ENCODE data around the gene DQX1.
A peak's percentile ranks its signal among the peaks of the same experiment; 100 is the strongest.

DQX1 gene

DNA sequence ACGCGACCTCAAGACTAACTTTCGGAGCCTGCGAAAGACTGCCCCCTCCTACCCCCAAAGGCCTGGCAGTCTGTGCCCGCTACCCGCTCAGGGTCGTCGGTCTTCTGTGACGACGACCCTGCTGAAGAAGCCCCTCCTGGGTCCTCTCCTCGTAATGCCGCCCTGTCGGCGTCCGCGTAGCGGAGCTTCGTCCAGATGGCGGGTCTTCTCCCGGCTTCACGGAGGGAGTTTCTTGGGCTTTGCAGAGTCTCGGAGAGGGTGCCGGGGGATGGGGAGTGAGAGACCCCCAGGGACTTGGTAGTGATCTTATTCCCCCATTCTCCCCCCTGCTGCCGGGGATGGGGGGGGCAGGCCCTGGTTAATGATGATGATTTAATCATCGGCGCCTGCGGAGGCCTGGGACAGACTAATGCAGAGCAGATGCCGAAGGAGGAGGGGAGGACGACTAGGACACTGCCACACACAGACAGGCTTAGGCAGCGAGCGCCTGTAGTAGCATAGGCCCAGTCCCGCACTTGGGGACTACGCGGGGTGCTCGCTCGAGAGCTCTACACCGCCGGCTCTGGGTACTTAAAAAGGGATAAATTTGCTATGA lies 18.0 kb downstream of the DQX1 start:
- DNase-seq, result no peak

DNA sequence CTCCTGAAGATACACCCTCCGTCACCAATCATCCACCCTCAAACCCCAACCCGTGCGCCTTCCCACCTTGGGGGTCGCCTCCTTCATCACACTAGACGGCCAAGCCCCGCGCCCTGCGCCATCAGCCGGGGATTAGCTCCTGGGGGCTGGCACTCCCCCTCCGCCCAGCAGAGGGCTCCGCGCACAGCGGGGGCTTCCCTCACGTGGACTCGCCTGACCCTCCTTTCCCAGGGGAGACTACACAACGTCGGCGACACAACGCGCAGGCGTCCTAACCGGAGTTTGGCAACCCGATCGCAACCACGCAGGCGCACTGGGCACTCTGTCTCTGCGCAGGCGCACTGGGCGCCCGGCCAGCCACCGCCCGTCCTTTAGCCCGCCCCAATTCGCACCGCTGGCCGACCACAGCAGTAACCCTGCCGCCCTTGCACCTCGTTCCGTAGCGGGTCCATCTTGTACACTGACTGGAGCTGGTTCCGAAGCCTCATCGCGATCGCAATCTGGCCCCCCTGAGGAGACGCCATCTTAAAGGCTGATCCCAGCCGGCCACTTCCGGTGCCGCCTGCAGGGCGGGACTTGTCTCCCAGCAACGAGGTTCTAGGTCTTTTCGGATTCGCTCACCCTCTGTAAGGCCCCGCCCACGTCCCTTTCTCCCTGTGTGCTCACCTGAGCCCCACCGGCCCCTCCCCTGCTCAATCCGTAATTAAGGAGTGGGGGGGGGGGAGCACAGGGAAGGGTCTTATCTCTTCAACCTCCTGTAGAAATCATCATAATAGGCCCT lies 18.7 kb downstream of the DQX1 start, which contains the start of gene PCGF1:
PCGF1 (minus strand) TSS at position 551 of the 781 bp plus-strand sequence; CDS start at position 524, 27 bp downstream.
- peak; percentile 100 for DNase-seq

DNA sequence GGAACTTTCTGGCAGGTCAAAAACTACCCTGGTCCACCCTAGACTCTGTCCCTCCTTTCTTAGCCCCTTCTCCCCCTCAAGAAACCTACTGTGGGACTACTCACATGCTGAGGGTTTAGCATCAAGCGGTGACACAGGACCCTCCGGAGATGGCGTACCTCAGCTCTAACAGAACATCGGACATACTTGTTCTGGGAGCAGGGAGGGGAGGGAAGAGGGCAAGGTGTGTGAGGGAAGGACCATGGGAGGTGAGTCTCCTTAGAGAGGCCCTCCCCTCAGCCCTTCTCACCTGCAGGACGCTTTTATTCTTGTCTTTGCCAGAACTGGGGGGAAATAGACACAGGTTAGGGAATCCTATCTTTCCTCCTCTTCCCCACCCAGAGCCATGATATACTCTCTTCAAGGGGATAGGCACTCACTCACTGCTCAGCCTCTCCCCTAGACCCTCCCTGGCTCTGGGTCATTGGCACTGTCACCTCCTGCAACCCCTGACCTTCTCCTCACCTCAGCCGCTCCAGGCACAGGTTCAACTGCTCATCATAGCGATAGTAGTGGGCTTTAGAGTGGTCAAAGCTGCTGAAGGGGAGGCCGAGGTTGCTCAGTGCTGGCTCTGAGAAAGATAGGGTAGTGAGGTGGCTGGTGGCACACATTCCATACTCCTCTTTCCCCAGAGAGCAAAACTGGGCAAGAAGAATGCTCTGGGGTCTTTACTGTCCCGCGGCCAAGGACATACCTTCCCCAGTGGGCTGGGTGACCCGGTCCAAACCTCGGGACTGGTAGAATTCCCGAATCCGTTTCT lies 20.4 kb downstream of the DQX1 start:
- DNase-seq, result no peak

DNA sequence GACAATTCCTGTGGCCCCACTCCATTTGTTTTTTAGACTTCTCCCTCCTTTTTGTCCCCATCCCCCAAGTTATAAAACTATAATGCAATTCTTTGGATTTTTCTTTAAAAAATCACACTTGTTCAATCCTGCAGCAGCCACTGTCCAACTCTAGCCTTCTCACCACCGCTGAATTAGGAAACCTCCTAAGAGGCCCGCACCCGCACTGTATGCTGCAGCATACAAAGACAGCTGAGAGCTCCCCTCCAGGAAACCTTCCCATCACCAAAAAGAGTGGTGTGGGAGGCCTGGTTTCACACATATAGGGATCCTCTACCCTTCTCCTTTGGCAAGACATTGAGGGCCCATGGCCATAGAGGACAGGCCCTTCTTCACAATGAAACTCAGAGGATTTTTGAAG lies 21.4 kb downstream of the DQX1 start:
- DNase-seq, result no peak

DNA sequence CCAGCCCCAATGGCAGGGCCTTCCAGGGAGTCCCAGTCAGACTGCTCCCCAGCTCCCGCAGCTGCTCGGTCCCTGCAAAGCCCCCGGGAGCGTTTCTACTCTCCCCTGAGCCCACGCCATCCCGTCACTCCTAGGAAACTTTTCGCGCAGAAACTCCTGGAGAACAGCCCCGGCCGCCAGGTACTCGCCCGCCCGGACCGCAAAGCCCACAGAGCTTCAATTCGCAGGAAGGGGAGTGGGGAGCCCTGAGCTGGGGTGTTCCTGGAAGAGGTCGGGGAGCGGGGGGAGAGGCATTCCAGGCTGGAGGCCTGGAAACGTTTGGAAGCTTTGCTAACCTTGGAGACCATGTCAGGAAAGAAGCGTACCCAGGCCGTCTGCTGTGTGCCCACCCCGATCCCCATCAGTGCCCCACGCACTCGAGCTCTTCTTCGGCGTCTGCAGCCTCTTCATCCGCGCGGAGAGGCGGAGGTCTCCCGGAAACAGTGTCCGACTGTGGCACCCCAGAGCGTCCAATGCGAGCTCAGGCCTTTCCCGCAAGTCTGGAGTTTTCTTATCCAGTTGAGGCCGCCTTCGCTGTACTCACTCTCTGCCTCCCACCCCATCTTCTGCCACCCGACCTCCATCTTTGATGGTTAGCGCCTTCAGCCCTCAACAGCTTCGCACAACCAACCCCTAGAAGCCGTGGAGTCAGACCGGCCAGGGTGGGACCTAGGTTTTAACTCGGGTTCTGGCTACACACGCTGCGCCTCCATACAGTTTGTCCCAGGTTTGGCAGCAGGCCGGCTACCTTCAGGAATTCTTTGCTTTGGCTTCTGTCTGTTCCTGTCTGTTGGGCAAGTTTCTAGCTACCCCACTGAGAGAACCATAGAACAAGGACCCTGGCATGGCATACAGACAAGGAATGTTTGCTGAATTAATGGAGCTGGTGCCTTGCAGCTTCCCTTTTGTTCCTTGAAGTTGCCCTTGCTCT lies 22.2 kb downstream of the DQX1 start:
- DNase-seq, result peak; percentile 16

DNA sequence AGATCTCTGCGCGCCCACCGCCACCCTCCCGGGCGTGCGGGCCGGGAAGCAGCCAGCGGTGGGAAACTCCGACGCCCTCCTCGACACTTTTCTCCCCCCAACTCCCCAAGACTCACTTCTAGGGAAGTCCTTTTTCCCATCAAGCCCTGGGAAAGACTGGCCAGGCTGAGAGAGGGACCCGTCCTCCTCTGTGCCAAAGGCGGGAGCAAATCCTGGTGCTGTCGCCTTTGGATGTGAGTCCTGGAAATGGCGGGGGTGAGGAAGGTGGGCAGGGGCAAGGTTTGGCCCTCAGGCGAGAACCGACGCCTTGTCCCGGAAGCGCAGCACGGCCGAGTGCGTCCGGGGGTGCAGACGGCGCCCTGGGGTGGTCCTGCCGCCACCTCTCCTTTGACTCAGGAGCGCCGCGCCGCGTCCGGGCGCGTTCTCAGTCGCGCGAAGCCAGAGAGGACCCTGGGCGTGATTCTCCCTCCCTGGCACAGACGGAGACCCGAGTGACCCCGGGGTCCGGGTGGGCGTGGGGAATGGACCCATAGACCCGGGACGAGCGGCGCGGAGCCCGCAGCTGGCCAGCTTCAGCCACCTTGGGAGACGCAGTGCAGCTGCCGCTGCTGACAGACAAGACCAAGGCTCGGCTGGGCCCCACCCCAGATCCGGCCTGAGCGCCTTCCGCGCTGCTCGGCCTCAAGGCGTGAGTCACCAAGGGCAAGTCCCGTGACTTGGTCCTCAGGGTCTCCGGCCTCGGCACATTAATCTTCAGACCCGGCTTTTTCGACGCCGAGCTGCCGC lies 23.1 kb downstream of the DQX1 start:
- peak; percentile 75 for DNase-seq

DNA sequence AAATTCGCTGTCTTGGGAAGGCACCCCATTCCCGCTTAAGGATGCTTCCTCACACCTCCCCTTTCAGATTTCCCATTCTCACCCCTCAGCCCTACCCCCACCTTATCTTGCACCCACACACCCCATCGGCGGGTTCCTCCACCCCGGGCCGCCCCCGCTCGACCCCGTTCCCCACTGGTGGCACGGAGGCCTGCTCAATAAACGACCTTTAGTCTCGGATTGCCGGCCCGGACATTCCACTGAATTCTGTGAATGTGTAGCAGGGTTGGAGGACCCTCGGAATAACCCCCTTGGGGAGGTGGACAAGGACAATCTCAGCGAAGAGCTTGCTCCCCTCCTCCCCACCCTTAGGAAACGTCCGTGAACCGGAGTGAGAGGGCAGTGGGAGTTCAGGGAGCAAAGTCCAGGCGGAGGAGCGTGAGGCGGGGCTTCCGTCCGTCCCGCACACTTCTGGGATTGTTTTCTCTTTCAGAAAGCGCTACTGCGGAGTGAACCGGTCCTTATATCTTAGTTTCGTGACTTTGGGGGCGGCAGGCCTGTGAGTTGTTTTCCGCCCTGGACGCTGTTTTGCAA lies 23.8 kb downstream of the DQX1 start:
- DNase-seq, result peak; percentile 54

DNA sequence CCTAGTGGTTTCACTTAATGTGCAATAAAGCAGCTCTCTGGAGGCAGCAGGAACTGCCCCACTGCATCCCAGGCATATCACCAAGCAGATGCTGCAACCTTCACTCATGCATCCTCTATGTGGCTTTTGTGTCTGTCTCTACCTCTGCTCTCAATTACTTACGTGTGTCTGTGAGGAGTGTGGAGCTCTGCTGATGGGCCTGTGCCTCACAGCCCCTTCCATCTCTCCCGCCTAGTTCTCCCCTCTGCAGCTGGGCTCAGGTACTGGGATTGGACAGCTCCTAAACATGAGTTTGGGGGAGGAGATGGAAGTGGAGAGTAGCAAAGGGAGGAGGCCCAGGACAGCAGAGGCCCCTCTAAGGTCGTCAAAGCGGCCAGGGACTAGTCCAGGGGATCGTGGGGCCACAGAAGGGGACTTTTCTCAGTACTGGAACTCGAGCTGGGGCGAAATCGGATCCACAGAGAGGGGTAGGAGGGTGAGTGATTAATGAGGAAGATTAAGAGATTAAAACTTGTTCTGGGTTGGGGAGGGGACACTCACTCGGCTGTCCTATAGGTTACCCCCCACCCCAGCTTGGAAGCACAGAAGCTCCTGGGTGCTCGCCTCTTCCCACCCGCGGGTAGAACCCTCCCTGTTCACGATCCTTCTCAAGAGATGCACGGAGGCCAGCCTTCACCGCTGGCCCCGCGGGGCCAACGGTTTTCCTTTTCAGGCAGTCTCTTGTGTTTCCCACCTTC lies 24.5 kb downstream of the DQX1 start:
- DNase-seq, result peak; percentile 37

DNA sequence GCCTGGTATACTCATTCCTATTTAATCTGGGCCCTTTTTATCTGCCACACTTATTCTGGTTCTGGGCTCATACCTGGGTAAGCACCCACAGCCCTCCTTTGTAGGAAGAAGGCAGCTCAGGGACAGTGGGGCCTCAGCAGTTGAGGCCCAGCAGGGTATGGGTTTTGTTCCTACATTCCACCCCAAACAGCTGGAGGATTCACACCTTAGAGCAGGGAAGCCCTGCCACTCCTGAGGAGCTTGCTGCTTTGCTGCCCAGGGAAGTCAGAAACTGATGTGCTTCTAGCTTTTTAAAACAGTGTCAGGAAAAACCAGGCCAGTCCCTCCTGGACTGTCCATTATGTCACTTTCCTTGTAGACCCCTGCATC lies 25.5 kb downstream of the DQX1 start:
- peak; percentile 16 for DNase-seq

DNA sequence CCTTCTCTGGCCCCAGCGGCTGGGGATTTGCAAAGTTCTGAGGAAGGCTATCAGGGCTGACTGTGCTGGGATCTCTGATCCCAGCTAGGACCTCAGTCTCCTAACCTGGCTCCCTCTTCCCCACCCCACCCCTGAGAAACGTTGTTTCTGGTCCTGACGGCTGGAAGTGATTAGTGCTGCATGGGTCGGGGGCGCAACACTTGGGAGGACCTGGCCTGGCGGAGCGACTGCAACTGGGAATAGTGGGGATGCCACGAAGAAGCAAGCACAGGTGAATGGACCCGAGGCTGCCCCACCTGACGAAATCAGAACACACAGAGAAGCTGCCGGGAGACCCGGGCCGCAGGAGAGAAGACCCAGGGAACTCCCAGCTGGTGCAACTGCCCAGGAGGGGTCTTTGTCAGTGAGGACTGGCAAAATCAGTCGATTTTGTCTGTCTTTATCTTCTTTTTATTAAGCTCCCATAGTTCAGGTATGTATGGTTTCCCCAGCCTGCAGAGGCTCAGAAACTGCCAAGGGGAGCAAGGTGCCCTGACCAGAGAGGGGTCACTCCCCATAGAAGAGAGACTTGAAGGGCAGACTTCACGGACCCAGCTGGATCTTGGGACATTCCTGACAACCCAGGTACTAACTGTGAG lies 26.0 kb downstream of the DQX1 start:
- DNase-seq, result no peak

DNA sequence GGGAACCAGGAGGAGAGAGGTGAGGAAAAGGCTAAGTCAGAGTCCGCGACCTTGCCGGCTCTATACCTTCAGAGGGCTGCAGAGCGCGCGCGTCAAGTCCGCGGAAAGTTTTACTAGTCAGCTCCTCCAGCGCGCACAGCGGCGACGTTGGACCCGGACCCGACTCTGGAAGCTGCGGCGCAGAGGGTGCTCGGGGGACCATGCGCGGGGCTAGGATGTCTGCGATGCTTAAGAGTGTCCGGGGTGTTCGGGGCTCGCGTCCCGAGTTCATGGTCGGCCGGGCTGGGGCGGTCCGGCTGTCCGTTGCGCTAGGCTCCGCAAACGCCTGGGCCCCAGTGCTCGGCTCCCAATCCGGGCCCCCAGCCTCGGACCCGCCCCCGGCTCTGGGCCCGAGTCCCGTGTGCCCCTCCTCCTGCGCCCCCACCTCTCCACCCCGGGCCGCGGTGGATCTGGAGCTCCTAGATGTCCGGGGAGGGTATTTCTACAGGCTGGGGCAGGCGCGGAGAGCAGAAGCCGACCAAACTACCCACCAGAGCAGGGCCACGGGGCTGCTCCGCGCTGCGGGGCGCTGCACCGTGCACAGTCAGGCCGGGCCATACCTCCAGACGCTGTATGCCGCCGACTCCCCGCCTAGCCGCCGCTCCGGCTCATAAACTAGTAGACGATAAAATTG lies 26.6 kb downstream of the DQX1 start, which contains the start of gene LBX2:
LBX2 (minus strand) TSS at position 337 of the 673 bp plus-strand sequence; CDS start at position 271, 66 bp downstream.
- DNase-seq, result peak; percentile 62

DNA sequence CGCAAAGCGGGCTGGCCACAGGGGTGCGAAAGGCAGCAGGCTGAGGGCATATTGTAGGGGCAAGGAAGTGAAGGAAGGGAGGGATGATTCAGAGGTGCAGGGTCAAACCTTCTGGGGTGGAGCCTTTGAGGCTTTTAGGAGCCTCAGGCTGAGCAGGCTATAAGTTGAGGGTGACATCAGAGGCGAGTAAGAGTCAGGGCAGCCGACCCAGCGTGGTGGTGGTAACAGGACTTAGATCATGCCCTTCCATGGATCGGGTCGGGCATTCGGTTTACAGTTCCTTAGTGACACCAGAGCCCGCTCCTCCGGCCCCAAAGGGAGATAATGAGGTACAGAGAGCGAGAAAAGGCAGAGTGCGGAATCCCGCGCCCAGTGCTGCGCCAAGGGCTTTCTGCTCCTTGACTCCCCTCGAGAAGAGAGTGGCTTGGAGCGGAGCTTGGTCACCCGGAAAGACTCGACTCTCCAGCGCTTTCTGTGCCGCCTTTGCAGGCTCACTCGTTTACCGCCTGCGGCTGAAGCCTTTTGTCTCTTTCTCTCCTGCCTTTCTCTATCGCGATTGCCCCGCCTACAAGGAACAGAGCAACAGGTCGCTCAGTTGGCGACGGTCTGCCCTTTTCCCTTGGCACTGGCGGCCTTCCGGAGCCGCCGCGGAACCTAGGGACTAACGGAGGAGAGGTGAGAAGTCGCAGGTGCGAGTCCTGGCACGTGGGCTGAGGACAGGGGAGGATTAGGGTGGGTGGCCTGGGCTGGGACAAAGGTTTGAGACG lies 27.3 kb downstream of the DQX1 start:
- DNase-seq, result peak; percentile 76

DNA sequence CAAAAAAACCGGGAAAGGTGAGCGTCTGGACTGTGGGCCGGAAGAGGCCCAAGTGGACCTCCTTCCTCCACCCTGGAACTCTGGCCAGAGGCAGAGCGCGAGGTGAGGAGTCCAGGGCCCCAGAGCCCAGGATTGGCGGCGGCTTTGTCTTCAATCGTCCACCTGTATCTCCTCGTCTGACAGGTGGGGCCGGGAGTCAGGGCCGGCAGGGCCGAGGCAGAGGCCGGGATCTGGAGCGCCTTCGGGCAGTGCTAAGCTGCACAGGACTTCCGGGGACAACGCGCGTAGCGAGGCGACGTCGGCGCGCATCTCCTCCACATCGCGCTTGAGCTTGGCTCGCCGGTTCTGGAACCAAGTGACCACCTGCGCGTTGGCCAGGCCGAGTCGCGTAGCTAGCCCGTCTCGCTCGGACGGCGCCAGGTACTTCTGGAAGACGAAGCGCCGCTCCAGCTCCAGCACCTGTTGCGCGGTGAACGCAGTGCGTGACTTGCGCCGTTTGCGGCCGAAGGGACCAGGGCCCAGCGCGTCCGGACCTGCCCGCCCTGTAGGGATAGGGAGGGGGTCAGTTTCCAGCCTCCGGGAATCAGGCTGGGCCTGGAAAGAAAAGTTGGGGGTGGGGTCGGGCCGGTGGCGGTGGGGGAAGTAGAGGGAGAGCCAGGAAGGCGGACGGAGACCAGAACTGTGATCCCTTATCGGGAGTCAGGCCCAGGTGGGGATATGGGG lies 28.1 kb downstream of the DQX1 start:
- peak; percentile 60 for DNase-seq

DNA sequence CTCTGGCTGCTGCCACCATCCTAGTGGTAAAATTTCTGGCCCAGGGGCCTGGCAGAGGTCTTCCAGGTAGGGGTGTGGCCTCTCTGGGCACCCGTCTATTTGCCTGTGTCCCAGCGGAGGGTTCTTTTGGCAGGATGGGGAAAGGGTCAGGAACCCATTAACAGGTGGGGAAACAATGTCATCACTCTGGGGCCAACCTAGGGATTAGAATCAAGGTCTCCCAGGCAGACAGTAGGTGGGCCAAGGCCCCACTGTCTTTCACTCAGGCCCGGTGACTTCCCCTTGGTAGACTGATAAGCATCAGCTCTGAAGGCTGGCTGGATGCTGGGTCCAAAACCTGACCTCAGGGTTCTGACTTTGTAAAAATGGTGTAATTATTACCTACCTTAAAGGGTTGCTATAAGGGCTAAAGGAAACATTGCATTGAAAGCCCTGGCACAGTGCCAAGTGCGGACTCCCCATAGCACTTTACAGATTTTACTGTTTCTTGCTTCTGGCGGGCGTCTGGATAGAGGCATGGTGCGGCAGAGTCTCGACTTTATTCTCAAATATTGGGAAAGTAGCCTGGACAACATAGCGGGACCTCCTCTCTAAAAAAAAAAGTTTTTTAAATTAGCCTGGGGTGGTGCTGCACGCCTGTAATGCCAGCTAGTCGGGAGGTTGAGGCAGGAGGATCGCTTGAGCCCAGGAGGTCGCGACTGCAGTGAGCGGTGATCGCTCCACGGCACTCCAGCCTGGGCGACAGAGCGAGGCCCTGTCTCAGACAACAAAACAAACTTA lies 28.8 kb downstream of the DQX1 start:
- no peak for DNase-seq

DNA sequence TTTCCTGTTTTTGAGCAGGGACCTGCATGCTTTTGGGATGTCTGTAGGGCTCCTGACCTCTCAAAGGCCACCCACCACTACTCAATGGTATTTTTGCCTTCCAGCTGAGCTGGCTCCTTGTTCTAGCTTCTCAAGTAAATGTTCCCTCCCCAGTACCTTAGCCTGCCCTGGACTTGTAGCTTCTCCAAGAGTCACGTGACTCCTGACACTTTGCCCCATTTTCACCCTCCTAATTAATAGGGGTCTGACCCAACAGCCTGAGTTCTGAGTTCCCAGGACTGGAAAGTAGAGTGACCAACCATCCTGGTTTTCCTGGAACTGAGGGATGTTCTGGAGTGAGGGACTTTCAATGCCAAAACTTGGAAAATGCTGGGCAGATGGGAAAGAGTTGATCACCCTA lies 30.6 kb downstream of the DQX1 start:
- no peak for DNase-seq

DNA sequence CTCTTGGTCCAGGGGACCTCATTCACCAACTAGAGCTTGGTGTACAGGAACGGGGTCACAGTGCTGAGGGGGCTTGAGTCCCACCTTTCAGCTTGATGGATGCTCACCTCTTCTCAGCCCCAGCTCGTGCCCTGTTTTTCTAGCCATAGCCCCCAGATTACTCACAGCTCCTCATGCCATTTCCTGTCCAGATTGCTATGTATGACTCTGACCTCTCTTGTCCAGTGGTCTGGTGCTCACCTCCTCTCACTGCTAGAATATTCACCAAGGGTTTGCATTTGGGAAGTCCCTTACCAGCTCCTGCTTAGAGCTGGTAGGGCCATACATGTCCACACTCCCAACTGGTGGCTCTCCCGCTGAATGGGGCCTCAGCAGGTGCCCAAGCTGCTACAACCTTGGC lies 32.5 kb downstream of the DQX1 start:
- no peak for DNase-seq

All from retina (tissue), 1 donor.